Limb (tissue), 2 donors: Measurements from ENCODE around the gene GAP43.

Experiments used
- DNase-seq, 2 donors: peaks; one replicate each; pipeline ENCODE4 v3.0.0-alpha.2; 2016; ENCODE audit errors: extremely low spot score in 2 of 2

GAP43 gene

GRCh38 chr3:115758076-115758763, 134.9 kb downstream of the GAP43 start:
- DNase-seq = no peak

GRCh38 chr3:115760716-115761115, 137.4 kb downstream of the GAP43 start:
- no peak for DNase-seq

GRCh38 chr3:115761927-115762305, 138.6 kb downstream of the GAP43 start:
- DNase-seq = no peak

- DNase-seq = no peak
These were observed 143.5 kb downstream of the GAP43 start for GRCh38 chr3:115766587-115767482.

GRCh38 chr3:115768661-115769060, 145.4 kb downstream of the GAP43 start:
- DNase-seq = no peak
